HG02885 (cell line): ENCODE data around the gene COX14.
"Not testable (repeated sequence)": the region's sequence is repeated elsewhere in the genome, so short reads cannot be mapped to it uniquely, and the experiment has no call there.

Source experiments
- ATAC-seq: cut with Tn5 transposase; IDR thresholded peaks from one replicate; pipeline ENCODE4 v1.9.1; 2021; ENCODE audit warnings: mild to moderate bottlenecking; ENCODE audit not compliant: unreplicated experiment, poor library complexity

The COX14 gene

GRCh38 chr12:50111693-50112455, at the start of gene COX14:
Gene COX14, plus strand, starts transcription at chr12:50112236. Its CDS starts 7,808 bp downstream, at chr12:50120044.
- ATAC-seq: peak; percentile 83

GRCh38 chr12:50062728-50063460, 49.1 kb upstream of the COX14 start:
- ATAC-seq: no peak

- ATAC-seq: no peak
Observed at GRCh38 chr12:50065726-50066310, 46.2 kb upstream of the COX14 start.

GRCh38 chr12:50066402-50066801, 45.6 kb upstream of the COX14 start:
- ATAC-seq: no peak

GRCh38 chr12:50069069-50069468, 43.0 kb upstream of the COX14 start:
- no peak for ATAC-seq

- no peak for ATAC-seq
Observed at GRCh38 chr12:50069539-50069938, 42.5 kb upstream of the COX14 start.

- ATAC-seq: no peak
Observed at GRCh38 chr12:50070314-50071060, 41.5 kb upstream of the COX14 start.

GRCh38 chr12:50072198-50072907, 39.7 kb upstream of the COX14 start:
- ATAC-seq: no peak

GRCh38 chr12:50073206-50073605, 38.8 kb upstream of the COX14 start:
- no peak for ATAC-seq

- ATAC-seq: no peak
Observed at GRCh38 chr12:50073712-50074111, 38.3 kb upstream of the COX14 start.

GRCh38 chr12:50074936-50075807, 36.9 kb upstream of the COX14 start:
- peak; percentile 88 for ATAC-seq

GRCh38 chr12:50075808-50076170, 36.2 kb upstream of the COX14 start:
- ATAC-seq: no peak

- no peak for ATAC-seq
Observed at GRCh38 chr12:50077099-50077498, 34.9 kb upstream of the COX14 start.

GRCh38 chr12:50078281-50078680, 33.8 kb upstream of the COX14 start:
- no peak for ATAC-seq

GRCh38 chr12:50079771-50080170, 32.3 kb upstream of the COX14 start:
- no peak for ATAC-seq

- ATAC-seq: no peak
Observed at GRCh38 chr12:50081096-50081808, 30.8 kb upstream of the COX14 start.

GRCh38 chr12:50082644-50083043, 29.4 kb upstream of the COX14 start:
- no peak for ATAC-seq

GRCh38 chr12:50083301-50083700, 28.7 kb upstream of the COX14 start:
- ATAC-seq: no peak

- not testable (repeated sequence) for ATAC-seq
Observed at GRCh38 chr12:50084409-50084774, 27.6 kb upstream of the COX14 start.
